C4-2B (cell line): ENCODE measurements around the gene MSI2.

Experiments used
- H3K27ac ChIP-seq: fragments of 450-650 bp; 2 replicates; pipeline ENCODE4 v1.5.1; 2017
- ZFX ChIP-seq: fragments of 450-650 bp; IDR thresholded peaks from 2 replicates; pipeline ENCODE4 v1.6.1; 2017
- TF ChIP-seq, protein P1 (sequence below): fragments of 450-650 bp; conservative IDR thresholded peaks from 2 replicates; pipeline ENCODE4 v1.5.1; 2017; ENCODE audit warnings: mild to moderate bottlenecking

MSI2 gene

DNA sequence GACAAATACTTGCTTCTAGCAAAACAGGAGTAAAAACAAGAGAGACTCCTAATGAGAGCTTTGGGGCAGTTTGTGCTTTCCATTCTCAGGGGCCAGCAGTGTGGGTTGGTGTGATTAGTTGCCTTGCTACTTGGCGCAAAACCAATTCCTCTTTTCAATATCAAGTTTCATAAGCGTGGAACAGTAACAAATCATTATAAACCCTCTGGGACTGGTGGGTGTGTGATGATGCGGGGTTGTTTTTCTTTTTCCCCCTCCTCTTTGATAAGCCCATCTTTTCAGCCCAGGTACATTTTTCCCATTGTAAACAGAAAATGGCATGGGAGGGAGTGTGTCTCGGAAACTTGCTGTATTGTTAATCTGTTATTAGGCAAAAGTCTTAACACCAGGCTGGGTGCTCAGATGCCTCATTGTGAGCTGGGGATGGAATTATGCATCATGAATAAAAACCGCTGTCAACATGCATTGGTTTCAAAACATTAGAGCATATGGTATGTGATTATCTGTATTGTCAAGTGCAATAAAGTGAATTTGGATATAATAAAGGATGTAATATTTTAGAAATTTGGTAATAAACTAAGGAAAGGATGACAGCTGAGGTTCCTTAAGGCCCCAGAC is 322.4 kb downstream of the MSI2 start:
- no peak for TF ChIP-seq ZFX
- TF ChIP-seq, protein P1, sequence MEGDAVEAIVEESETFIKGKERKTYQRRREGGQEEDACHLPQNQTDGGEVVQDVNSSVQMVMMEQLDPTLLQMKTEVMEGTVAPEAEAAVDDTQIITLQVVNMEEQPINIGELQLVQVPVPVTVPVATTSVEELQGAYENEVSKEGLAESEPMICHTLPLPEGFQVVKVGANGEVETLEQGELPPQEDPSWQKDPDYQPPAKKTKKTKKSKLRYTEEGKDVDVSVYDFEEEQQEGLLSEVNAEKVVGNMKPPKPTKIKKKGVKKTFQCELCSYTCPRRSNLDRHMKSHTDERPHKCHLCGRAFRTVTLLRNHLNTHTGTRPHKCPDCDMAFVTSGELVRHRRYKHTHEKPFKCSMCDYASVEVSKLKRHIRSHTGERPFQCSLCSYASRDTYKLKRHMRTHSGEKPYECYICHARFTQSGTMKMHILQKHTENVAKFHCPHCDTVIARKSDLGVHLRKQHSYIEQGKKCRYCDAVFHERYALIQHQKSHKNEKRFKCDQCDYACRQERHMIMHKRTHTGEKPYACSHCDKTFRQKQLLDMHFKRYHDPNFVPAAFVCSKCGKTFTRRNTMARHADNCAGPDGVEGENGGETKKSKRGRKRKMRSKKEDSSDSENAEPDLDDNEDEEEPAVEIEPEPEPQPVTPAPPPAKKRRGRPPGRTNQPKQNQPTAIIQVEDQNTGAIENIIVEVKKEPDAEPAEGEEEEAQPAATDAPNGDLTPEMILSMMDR: no peak
- no peak overlapping the region for H3K27ac ChIP-seq

- no peak overlapping the region for H3K27ac ChIP-seq
- TF ChIP-seq, protein P1: no peak
- TF ChIP-seq ZFX: no peak
These were observed 322.9 kb downstream of the MSI2 start for GRCh38 chr17:57579245-57579644.

DNA sequence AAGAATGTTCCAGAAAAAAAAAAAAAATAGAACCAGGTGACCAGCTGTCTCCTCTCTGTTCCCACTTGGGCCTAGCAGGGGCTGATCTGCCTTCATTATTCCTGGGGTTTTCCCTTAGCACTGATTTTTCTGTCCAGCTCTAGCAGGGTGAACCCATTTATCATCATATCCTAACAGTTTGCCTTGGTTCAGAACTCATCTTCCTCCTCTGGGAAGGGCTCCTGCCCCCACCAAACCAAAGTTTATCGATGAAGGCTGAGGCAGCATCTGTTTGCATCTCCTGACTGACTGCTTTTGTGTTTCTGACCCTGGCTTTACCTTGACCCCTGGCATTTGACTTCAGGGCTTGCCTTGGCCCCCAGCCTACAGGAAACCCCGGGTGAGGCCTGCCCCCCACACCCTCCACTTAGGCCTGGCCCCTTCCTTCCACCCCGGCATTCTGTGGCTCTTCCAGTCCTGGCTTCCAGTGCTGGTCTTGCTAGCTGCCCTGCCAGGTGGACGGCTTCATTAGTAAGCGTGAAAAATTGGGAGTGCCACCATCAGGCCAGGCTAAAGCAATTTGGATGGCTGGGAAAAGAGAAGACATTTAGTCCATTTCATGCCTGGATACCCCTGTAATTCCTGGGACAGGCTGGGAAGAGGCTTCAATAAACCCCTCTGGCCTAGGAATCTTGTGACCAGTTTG is 323.9 kb downstream of the MSI2 start:
- H3K27ac ChIP-seq: no peak overlapping the region
- TF ChIP-seq, protein P1: no peak
- no peak for TF ChIP-seq ZFX

- TF ChIP-seq, protein P1: no peak
- TF ChIP-seq ZFX: no peak
- no peak overlapping the region for H3K27ac ChIP-seq
These were observed 326.8 kb downstream of the MSI2 start for GRCh38 chr17:57582881-57583756.

DNA sequence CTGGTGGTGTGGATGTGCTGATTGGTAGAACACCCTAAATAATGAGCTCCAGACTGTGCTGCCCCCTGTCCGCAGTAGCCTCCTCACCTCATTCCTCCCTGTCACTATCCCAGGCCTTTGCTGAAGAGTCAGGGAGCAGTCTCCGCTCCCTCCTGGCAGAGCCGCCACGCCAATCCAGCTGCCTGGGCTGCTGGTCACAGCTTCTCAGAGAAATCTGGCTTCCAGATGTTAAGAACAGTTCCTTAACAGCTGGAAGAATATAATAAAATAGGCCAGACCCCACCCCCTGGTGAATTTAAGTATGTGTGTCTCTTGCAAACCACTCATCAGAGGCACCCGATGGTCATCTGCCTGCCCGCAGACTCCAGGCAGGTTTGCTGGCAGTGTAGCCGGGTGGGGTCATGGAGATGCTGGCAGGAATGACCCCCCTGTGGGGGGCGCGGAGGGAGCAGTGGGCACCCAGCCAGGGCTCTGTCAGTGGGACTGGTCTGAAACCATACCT is 327.8 kb downstream of the MSI2 start:
- no peak for TF ChIP-seq ZFX
- TF ChIP-seq, protein P1: no peak
- no peak overlapping the region for H3K27ac ChIP-seq

DNA sequence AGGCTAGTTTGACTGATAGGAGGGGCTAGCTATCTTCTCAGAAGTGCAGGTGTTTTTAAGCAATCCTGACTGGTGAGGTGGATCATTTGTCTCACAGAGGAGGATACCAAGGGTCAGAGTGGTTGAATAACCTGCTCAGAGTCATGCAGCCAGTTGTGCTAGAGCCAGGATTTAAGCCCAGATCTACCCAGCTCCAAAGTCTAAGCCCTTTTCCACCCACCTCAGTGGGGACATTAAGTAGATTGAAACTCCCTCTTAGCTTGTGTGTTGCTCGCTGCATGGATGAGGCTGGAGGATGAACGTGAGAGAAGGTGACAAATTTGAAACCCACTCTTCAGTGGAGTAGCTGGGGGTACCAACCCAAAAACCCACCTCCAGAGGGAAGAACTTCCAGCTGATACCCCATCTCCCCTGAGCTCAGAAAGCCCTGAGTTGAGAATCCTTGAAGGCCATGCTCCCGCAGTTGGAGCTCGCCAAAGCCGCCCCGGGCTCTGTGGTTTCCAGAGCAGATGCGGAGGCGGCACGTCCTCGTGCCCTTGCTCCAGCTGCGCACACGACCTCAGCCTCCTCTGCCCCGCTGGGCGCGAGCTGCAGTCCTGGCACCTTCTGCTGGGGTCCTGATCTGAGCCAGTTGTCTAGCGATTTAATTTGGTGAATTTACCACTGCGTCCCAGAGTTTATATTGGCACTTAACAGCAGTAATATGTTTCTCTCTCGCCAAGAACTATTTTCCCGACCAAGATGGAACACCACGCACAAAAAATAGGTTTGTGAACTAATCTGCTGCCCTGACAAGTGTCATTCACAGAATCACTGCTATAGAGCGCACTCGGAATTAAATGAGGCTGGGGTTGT is 329.2 kb downstream of the MSI2 start:
- no peak for TF ChIP-seq ZFX
- TF ChIP-seq, protein P1: no peak
- H3K27ac ChIP-seq: no peak overlapping the region
